ENCODE results near the gene ENAH.

Gene ENAH

DNA sequence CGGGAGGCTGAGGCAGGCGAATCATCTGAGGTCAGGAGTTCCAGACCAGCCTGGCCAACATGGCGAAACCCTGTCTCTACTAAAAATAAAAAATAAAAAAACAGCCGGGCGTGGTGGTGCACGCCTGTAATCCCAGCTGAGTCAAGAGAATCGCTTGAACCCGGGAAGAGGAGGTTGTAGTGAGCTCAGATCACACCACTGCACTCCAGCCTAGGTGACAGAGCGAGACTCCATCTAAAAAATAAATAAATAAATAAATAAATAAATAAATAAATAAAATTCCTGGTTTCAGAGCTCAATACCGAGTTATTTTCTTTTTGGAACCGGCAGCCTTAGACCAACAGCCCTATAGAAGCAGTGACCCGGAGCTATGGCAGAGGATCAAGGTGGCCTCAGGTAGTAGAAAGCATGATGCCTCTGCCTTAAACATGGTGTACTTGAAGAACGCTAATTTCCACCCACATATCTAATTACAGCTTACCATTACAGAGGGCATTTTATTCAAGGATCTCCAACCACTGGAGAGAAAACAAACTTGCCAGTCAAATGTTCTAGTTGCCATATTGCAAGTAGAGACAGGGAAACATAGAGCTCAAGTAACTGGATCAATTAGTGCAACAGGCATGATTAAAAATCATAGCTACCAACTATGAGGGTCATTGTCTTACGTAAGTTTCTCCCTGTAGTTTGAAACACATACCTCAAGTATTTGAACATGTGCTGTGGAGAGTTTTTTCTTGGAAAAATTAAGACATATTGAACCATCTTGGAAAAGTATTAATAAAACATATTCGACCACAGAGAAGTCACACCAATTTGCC, 2.0 kb upstream of the ENAH start:
- Histone ChIP-seq H3F3A (ENCODE audit: insufficient read depth) (peaks cover 6% of the 10 kb centered on the region; the same call in 1 of the 2 replicates), H3K4me2 (ENCODE audit: low read depth, low read length, poor library complexity, severe bottlenecking) (no peak overlapping the region), H3K9ac (ENCODE audit: low read length) (no peak overlapping the region), H2AFZ (ENCODE audit: low read depth, low read length, severe bottlenecking) (no peak overlapping the region), H3K27ac (ENCODE audit: low read depth, low read length) (no peak overlapping the region), H3K79me2 (ENCODE audit: insufficient read depth, low read length) (no peaks in the 10 kb centered on the region), H3K9me2 (replicated peaks; ENCODE audit: insufficient read depth, low read length) (no peaks in the 10 kb centered on the region), H4K20me1 (ENCODE audit: low read depth, low read length) (no peaks in the 10 kb centered on the region), H3K36me3 (ENCODE audit: low read length) (no peaks in the 10 kb centered on the region), H3K9me3 (ENCODE audit: insufficient read depth, low read length) (no peaks in the 10 kb centered on the region), H3K4me3 (ENCODE audit: insufficient read depth, low read length, poor library complexity, severe bottlenecking) (no peak overlapping the region), H3K27me3 (ENCODE audit: low read length) (no peaks in the 10 kb centered on the region)
- no peak for TF ChIP-seq EZH2phosphoT487 (conservative IDR thresholded peaks at IDR 0.05; ENCODE audit: low read length)
- TF ChIP-seq, protein P1, sequence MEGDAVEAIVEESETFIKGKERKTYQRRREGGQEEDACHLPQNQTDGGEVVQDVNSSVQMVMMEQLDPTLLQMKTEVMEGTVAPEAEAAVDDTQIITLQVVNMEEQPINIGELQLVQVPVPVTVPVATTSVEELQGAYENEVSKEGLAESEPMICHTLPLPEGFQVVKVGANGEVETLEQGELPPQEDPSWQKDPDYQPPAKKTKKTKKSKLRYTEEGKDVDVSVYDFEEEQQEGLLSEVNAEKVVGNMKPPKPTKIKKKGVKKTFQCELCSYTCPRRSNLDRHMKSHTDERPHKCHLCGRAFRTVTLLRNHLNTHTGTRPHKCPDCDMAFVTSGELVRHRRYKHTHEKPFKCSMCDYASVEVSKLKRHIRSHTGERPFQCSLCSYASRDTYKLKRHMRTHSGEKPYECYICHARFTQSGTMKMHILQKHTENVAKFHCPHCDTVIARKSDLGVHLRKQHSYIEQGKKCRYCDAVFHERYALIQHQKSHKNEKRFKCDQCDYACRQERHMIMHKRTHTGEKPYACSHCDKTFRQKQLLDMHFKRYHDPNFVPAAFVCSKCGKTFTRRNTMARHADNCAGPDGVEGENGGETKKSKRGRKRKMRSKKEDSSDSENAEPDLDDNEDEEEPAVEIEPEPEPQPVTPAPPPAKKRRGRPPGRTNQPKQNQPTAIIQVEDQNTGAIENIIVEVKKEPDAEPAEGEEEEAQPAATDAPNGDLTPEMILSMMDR (IDR thresholded peaks at IDR 0.05; ENCODE audit: insufficient read depth, low read length, poor library complexity, severe bottlenecking) = no peak

DNA sequence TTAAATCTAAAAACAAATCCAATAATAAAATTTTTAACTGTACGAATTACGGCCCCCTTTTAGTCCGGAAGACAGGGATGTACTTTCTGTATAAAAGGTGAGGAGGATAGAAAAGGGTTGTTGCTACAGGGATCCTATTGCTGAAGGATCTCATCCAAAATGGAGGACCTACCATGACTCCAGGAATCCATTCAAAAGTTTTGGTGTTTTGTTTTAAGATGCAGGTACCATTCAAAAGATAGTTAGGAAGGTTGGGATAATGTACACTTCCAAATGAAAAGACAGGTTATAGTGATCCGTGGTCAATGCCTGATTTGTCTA, 1.3 kb upstream of the ENAH start:
- H2AFZ ChIP-seq (ENCODE audit: low read depth, low read length, severe bottlenecking) = no peak overlapping the region
- H3K9me3 ChIP-seq (ENCODE audit: insufficient read depth, low read length) = no peaks in the 10 kb centered on the region
- no peaks in the 10 kb centered on the region for H4K20me1 ChIP-seq (ENCODE audit: low read depth, low read length)
- H3K9me2 ChIP-seq (replicated peaks; ENCODE audit: insufficient read depth, low read length) = no peaks in the 10 kb centered on the region
- peaks cover 6% of the 10 kb centered on the region; the same call in 1 of the 2 replicates for H3F3A ChIP-seq (ENCODE audit: insufficient read depth)
- no peak overlapping the region for H3K9ac ChIP-seq (ENCODE audit: low read length)
- no peak overlapping the region for H3K4me2 ChIP-seq (ENCODE audit: low read depth, low read length, poor library complexity, severe bottlenecking)
- TF ChIP-seq EZH2phosphoT487 (conservative IDR thresholded peaks at IDR 0.05; ENCODE audit: low read length) = no peak
- TF ChIP-seq, protein P1 (IDR thresholded peaks at IDR 0.05; ENCODE audit: insufficient read depth, low read length, poor library complexity, severe bottlenecking) = no peak
- no peaks in the 10 kb centered on the region for H3K79me2 ChIP-seq (ENCODE audit: insufficient read depth, low read length)
- H3K4me3 ChIP-seq (ENCODE audit: insufficient read depth, low read length, poor library complexity, severe bottlenecking) = no peak overlapping the region
- no peaks in the 10 kb centered on the region for H3K36me3 ChIP-seq (ENCODE audit: low read length)
- no peaks in the 10 kb centered on the region for H3K27me3 ChIP-seq (ENCODE audit: low read length)
- H3K27ac ChIP-seq (ENCODE audit: low read depth, low read length) = no peak overlapping the region

GRCh38 chr1:225653463-225654276, 747 bp upstream of the ENAH start:
- Histone ChIP-seq H3K9ac (ENCODE audit: low read length) (peak overlapping the region; percentile 33; the same call in 1 of the 2 replicates), H3K4me2 (ENCODE audit: low read depth, low read length, poor library complexity, severe bottlenecking) (peak overlapping the region; percentile 72), H2AFZ (ENCODE audit: low read depth, low read length, severe bottlenecking) (peak overlapping the region; percentile 20), H3K9me2 (replicated peaks; ENCODE audit: insufficient read depth, low read length) (no peaks in the 10 kb centered on the region), H3K9me3 (ENCODE audit: insufficient read depth, low read length) (no peaks in the 10 kb centered on the region), H3K27me3 (ENCODE audit: low read length) (no peaks in the 10 kb centered on the region), H3K79me2 (ENCODE audit: insufficient read depth, low read length) (no peaks in the 10 kb centered on the region), H3K4me3 (ENCODE audit: insufficient read depth, low read length, poor library complexity, severe bottlenecking) (peak overlapping the region; percentile 60), H3F3A (ENCODE audit: insufficient read depth) (peaks cover 6% of the 10 kb centered on the region; the same call in 1 of the 2 replicates), H3K27ac (ENCODE audit: low read depth, low read length) (no peak overlapping the region), H3K36me3 (ENCODE audit: low read length) (no peaks in the 10 kb centered on the region), H4K20me1 (ENCODE audit: low read depth, low read length) (no peaks in the 10 kb centered on the region; the same call in 1 of the 2 replicates)
- TF ChIP-seq, protein P1 (IDR thresholded peaks at IDR 0.05; ENCODE audit: insufficient read depth, low read length, poor library complexity, severe bottlenecking) = no peak
- 0 out of 2 replicates have a peak, but pooled peaks have one; percentile 49 for TF ChIP-seq EZH2phosphoT487 (conservative IDR thresholded peaks at IDR 0.05; ENCODE audit: low read length)
